ENCODE results near the gene ADAM12.

GRCh38 chr10:126239844-126240243, 148.4 kb downstream of the ADAM12 start:
- no peak for TF ChIP-seq CTCF (IDR thresholded peaks at IDR 0.05; ENCODE audit: low read length)
- TF ChIP-seq EZH2 (optimal IDR thresholded peaks at IDR 0.05; ENCODE audit: low read depth, low read length): no peak
- no peak for TF ChIP-seq EZH2phosphoT487 (IDR thresholded peaks at IDR 0.05; ENCODE audit: low read length)
